GM18861 (cell line): ENCODE results near the gene ADAMTSL1.

Experiments used
- ATAC-seq: cut with Tn5 transposase; IDR thresholded peaks from one replicate; pipeline ENCODE4 v1.9.1; 2021; ENCODE audit not compliant: unreplicated experiment

The ADAMTSL1 gene

GRCh38 chr9:18795947-18796671 is 322.2 kb downstream of the ADAMTSL1 start:
- no peak for ATAC-seq

GRCh38 chr9:18796696-18797270 is 322.8 kb downstream of the ADAMTSL1 start:
- no peak for ATAC-seq

- ATAC-seq: no peak
These were observed 324.2 kb downstream of the ADAMTSL1 start for GRCh38 chr9:18798106-18798505.

GRCh38 chr9:18798508-18799290 is 324.7 kb downstream of the ADAMTSL1 start:
- ATAC-seq: no peak

GRCh38 chr9:18799428-18799827 is 325.5 kb downstream of the ADAMTSL1 start:
- no peak for ATAC-seq

GRCh38 chr9:18800579-18800978 is 326.6 kb downstream of the ADAMTSL1 start:
- ATAC-seq: no peak

- no peak for ATAC-seq
These were observed 331.4 kb downstream of the ADAMTSL1 start for GRCh38 chr9:18805386-18805785.

GRCh38 chr9:18806232-18807080 is 332.5 kb downstream of the ADAMTSL1 start:
- no peak for ATAC-seq

- no peak for ATAC-seq
These were observed 336.6 kb downstream of the ADAMTSL1 start for GRCh38 chr9:18810581-18810980.

- no peak for ATAC-seq
These were observed 337.2 kb downstream of the ADAMTSL1 start for GRCh38 chr9:18811171-18811570.

GRCh38 chr9:18819418-18819817 is 345.5 kb downstream of the ADAMTSL1 start:
- no peak for ATAC-seq

- no peak for ATAC-seq
These were observed 346.7 kb downstream of the ADAMTSL1 start for GRCh38 chr9:18820566-18821095.

- ATAC-seq: no peak
These were observed 347.8 kb downstream of the ADAMTSL1 start for GRCh38 chr9:18821788-18822187.

- no peak for ATAC-seq
These were observed 348.9 kb downstream of the ADAMTSL1 start for GRCh38 chr9:18822850-18823249.

GRCh38 chr9:18824095-18824666 is 350.2 kb downstream of the ADAMTSL1 start:
- no peak for ATAC-seq

- no peak for ATAC-seq
These were observed 351.8 kb downstream of the ADAMTSL1 start for GRCh38 chr9:18825656-18826170.

- ATAC-seq: no peak
These were observed 352.3 kb downstream of the ADAMTSL1 start for GRCh38 chr9:18826248-18826647.

- ATAC-seq: no peak
These were observed 355.1 kb downstream of the ADAMTSL1 start for GRCh38 chr9:18829066-18829465.

- no peak for ATAC-seq
These were observed 355.9 kb downstream of the ADAMTSL1 start for GRCh38 chr9:18829873-18830272.

GRCh38 chr9:18834740-18835361 is 360.9 kb downstream of the ADAMTSL1 start:
- ATAC-seq: peak; percentile 72
